ENCODE measurements around the gene TUBAL3. TPM values are rescaled to one million over a fixed set of nuclear protein-coding genes. Genes with fewer than 3 reads are reported as not detected.

Gene TUBAL3
- total and polyA plus RNA-seq, 2 of the 4 experiments (the other 2 are of a cell fraction), result not detected

DNA sequence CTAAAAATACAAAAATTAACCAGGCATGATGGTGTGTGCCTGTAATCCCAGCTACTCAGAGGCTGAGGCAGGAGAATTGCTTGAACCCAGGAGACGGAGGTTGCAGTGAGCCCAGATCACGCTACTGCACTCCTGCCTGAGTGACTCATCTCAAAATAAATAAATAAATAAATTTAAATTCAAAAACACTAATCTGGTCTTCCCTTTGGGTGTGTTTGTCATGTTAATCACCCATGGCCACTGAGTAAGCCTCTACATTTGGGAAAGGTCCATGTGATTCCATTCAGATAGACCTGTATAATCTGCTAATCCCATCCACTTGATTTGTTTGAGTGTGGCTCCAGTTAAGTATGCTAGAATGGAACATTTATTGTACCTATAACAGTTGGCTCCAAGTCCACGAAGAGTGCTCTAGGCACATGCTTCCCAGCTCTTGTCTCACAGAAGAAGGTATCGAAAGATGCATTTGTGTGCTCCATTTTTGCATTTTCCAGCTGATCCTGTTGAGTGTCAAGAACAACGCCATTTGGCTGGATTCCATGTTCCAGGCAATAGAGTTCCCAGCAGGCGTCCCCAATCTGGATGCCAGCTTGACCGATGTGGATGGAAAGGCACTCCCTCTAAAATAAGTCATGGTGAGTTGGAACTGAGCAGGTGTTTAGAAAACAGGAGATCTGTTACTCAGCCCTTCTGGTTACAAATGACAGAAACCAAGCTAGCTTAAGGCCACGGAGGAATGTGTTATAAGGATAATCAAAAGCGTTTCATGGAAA is 4.0 kb downstream of the TUBAL3 start:
- no peak overlapping the region for H3K4ac ChIP-seq (ENCODE audit: low read depth, low read length)
- H3K4me1 ChIP-seq (ENCODE audit: control insufficient read depth, insufficient read depth, low read length), result no peaks in the 10 kb centered on the region
- H4K20me1 ChIP-seq (ENCODE audit: insufficient read depth, low read length), result no peaks in the 10 kb centered on the region
- BruUV-seq (replicated peaks), result no TSS peak
- peaks cover 11% of the 10 kb centered on the region for H3K27me3 ChIP-seq (ENCODE audit: control insufficient read depth, insufficient read depth, low read length)
- H3K4me3 ChIP-seq (ENCODE audit: insufficient read depth, low read depth, low read length), result no peak overlapping the region
- DNase-seq (no peak), ATAC-seq (ENCODE audit: low read depth) (no peak)
- no peaks in the 10 kb centered on the region for H3K9me1 ChIP-seq (ENCODE audit: insufficient read depth, low read length)
- no peak overlapping the region for H2BK20ac ChIP-seq (ENCODE audit: low read depth, low read length)
- H3K9me3 ChIP-seq (ENCODE audit: control insufficient read depth, insufficient read depth, low read length), result no peaks in the 10 kb centered on the region
- H3K79me1 ChIP-seq (ENCODE audit: low read depth in 1 of 2, low read length in 2 of 2), result no peaks in the 10 kb centered on the region
- no peak overlapping the region for H3K18ac ChIP-seq (ENCODE audit: low read depth, low read length)
- H2AK5ac ChIP-seq (ENCODE audit: low read depth, low read length), result no peak overlapping the region
- intact Hi-C loops (cut with micrococcal nuclease) (loop anchor here (10.0 kb wide), 1 partner anchor 1724 kb away; no protein-coding TSS in a partner anchor), in situ Hi-C loops (cut with MboI; ENCODE audit: low sequenced_read_pairs) (no loop called here), dilution Hi-C loops (cut with HindIII; ENCODE audit: low sequenced_read_pairs, unreplicated experiment) (no loop called here)
- no peak overlapping the region for H2BK120ac ChIP-seq (ENCODE audit: low read depth, low read length)
- H2AFZ ChIP-seq (replicated peaks; ENCODE audit: low read length, poor library complexity), result no peak overlapping the region
- no peak overlapping the region for H2BK5ac ChIP-seq (ENCODE audit: low read depth, low read length, poor library complexity, severe bottlenecking)
- no peak overlapping the region for H2AK9ac ChIP-seq (replicated peaks; ENCODE audit: low read depth, low read length, poor library complexity)
- WGBS, 2 experiments (ENCODE audit: extremely low coverage in 2 of 2, insufficient read length in 1 of 2), result 57% methylated on average over 1 of the region's 9 CpGs; no CpG with 5 or more reads in 1 of the 2 experiments
- H4K8ac ChIP-seq (ENCODE audit: low read depth in 2 of 2, low read length in 2 of 2), result no peak overlapping the region
- H3K9ac ChIP-seq (ENCODE audit: low read depth, low read length), result no peak overlapping the region
- no peak overlapping the region for H3K4me2 ChIP-seq (ENCODE audit: low read depth, low read length)
- no peak for TF ChIP-seq RAD21 (IDR thresholded peaks at IDR 0.05; ENCODE audit: low read length)
- TF ChIP-seq BHLHE40 (IDR thresholded peaks at IDR 0.05; ENCODE audit: low read depth, low read length), result no peak
- TF ChIP-seq, protein P1, sequence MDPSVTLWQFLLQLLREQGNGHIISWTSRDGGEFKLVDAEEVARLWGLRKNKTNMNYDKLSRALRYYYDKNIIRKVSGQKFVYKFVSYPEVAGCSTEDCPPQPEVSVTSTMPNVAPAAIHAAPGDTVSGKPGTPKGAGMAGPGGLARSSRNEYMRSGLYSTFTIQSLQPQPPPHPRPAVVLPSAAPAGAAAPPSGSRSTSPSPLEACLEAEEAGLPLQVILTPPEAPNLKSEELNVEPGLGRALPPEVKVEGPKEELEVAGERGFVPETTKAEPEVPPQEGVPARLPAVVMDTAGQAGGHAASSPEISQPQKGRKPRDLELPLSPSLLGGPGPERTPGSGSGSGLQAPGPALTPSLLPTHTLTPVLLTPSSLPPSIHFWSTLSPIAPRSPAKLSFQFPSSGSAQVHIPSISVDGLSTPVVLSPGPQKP (IDR thresholded peaks at IDR 0.05; ENCODE audit: borderline replicate concordance, low read depth, low read length), result no peak
- no peak for TF ChIP-seq CEBPB (IDR thresholded peaks at IDR 0.05; ENCODE audit: low read depth, low read length)
- no peak for TF ChIP-seq CHD1 (IDR thresholded peaks at IDR 0.05; ENCODE audit: low read depth, low read length)
- TF ChIP-seq RFX5 (IDR thresholded peaks at IDR 0.05; ENCODE audit: low read depth, low read length), result no peak
- TF ChIP-seq FOS (IDR thresholded peaks at IDR 0.05; ENCODE audit: low read depth, low read length), result no peak
- no peak for TF ChIP-seq POLR2A (IDR thresholded peaks at IDR 0.05; ENCODE audit: low read depth, low read length)
- no peak for TF ChIP-seq MAZ (IDR thresholded peaks at IDR 0.05; ENCODE audit: borderline replicate concordance, low read depth, low read length)
- TF ChIP-seq MXI1 (IDR thresholded peaks at IDR 0.05; ENCODE audit: borderline replicate concordance, low read depth, low read length), result no peak
- TF ChIP-seq, protein P2, sequence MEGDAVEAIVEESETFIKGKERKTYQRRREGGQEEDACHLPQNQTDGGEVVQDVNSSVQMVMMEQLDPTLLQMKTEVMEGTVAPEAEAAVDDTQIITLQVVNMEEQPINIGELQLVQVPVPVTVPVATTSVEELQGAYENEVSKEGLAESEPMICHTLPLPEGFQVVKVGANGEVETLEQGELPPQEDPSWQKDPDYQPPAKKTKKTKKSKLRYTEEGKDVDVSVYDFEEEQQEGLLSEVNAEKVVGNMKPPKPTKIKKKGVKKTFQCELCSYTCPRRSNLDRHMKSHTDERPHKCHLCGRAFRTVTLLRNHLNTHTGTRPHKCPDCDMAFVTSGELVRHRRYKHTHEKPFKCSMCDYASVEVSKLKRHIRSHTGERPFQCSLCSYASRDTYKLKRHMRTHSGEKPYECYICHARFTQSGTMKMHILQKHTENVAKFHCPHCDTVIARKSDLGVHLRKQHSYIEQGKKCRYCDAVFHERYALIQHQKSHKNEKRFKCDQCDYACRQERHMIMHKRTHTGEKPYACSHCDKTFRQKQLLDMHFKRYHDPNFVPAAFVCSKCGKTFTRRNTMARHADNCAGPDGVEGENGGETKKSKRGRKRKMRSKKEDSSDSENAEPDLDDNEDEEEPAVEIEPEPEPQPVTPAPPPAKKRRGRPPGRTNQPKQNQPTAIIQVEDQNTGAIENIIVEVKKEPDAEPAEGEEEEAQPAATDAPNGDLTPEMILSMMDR (conservative IDR thresholded peaks at IDR 0.05; ENCODE audit: low read depth, low read length), result no peak
- POLR2A ChIA-PET (ENCODE audit: unreplicated experiment), result no interaction called here
- H4K91ac ChIP-seq (ENCODE audit: insufficient read depth, low read depth, low read length), result no peak overlapping the region
- no peaks in the 10 kb centered on the region for H3K36me3 ChIP-seq (ENCODE audit: control insufficient read depth, insufficient read depth, low read length)
- no peak overlapping the region for H2BK15ac ChIP-seq (ENCODE audit: low read depth, low read length)
- CTCF ChIA-PET, result no interaction called here
- no peak overlapping the region for H3K56ac ChIP-seq (ENCODE audit: extremely low read depth, insufficient read depth, low read length)
- H4K5ac ChIP-seq (ENCODE audit: low read depth, low read length), result no peak overlapping the region
- H3K23ac ChIP-seq (ENCODE audit: low read depth, low read length), result no peak overlapping the region
- no peak overlapping the region for H3K14ac ChIP-seq (replicated peaks; ENCODE audit: low read depth, low read length)
- H3K27ac ChIP-seq (ENCODE audit: insufficient read depth, low read length), result no peak overlapping the region
